Testis (tissue), 3 donors: ENCODE measurements around the gene IDUA. TPM values are rescaled to one million over a fixed set of nuclear protein-coding genes. Genes with fewer than 3 reads are reported as not detected.

Experiments used
- DNase-seq: peaks from one replicate; pipeline ENCODE4 v3.0.0-alpha.2; 2019
- H3K27ac ChIP-seq, 2 donors: fragments of 200-600 bp; sonication (generic); one replicate each; pipeline ENCODE4 v1.5.1; 2019
- H3K27me3 ChIP-seq: fragments of 200-600 bp; sonication (generic); one replicate; pipeline ENCODE4 v1.5.1; 2019
- H3K36me3 ChIP-seq: fragments of 200-600 bp; sonication (generic); one replicate; pipeline ENCODE4 v1.5.1; 2017; ENCODE audit warnings: low read depth; ENCODE audit errors: missing control alignments
- H3K4me1 ChIP-seq: fragments of 200-600 bp; sonication (generic); one replicate; pipeline ENCODE4 v1.5.1; 2019
- H3K4me3 ChIP-seq, 2 donors: fragments of 200-600 bp; sonication (generic); one replicate each; pipeline ENCODE4 v1.5.1; 2017 to 2019
- H3K9me3 ChIP-seq: fragments of 200-600 bp; sonication (generic); one replicate; pipeline ENCODE4 v1.5.1; 2017
- POLR2A ChIP-seq: fragments of 450-650 bp; IDR thresholded peaks from one replicate; pipeline ENCODE4 v1.6.1; 2017; ENCODE audit warnings: antibody characterized with exemption, mild to moderate bottlenecking, moderate library complexity
- WGBS, 2 donors: methylation state at CpG; one replicate each; pipeline ENCODE4 v1.1.5; 2018; 5-methylcytosine and 5-hydroxymethylcytosine counted together
- intact Hi-C: fragments of 100-400 bp; cut with DNase I; formaldehyde crosslinking; loops from one replicate; pipeline ENCODE4 v1.15.1; 2023; ENCODE audit warnings: low total_unique reads
- polyA plus RNA-seq: library from polyadenylated mRNA; stranded (reverse); fragments of 350-450 nt; fragmentation: Illumina TruSeq; extraction: RNeasy Lipid Tissue Mini Kit (QIAGEN cat#74804); gene quantifications from one replicate; pipeline ENCODE4 v1.2.3, GENCODE V29; 2014; ENCODE audit warnings: low read depth, low replicate concordance; ENCODE audit not compliant: insufficient read depth
- total RNA-seq, 2 donors: library from RNA; depleted of rRNA; stranded (reverse); fragments of >200 nt; gene quantifications; one replicate each; pipeline ENCODE4 v1.2.3, GENCODE V29; 2016
- TF ChIP-seq, protein P1 (sequence below), 3 experiments: fragments of 450-650 bp in 2 of 3; fragments of 200-600 bp in 1 of 3; sonication (generic) in 1 of 3; IDR thresholded peaks; one replicate each; pipeline ENCODE4 v1.5.1; 2016 to 2019; ENCODE audit warnings: antibody characterized with exemption in 3 of 3, mild to moderate bottlenecking in 2 of 3, moderate library complexity in 1 of 3

IDUA gene
- total and polyA plus RNA-seq, 3 donors from 2014 or later, result 8.9 to 39.4 (median 35.7) TPM

DNA sequence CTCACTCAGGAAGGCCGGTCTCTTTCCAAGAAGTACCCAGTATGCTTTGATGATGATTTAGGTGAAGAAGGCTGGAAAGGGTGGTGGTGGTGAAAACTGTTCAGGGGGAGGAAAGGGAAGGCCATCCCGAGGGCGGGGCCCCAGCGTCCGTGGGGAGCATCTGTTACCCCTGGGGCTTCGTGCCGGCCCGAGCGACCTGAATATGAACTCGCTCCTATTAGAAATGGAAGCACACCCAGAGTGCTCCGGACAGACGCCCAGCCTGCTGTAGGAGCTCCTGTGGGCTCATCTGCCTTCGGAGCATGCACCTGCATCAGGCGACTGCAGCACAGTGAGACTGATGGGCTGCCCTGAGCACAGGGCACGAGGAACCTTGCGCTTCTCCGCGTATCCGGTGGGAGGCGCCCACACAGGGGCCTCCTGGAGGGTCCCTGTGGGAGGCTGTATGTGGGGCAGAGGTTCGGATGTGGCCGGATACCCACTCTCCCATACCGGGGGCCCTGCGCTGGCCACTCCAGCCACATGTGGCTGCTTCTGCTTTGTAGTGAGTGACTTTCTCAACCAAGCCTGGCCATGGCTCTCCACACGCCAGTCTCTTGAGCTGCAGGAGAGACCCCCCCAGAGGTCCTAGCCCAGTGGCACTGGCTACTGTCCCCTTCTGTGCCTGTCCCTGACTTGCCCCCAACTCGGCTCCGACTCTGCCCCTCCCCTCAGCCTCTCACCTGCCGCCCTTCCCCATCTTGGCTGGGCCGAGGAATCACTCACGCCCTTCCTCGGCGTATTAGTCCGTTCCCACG, 61.3 kb downstream of the IDUA start:
- no peak for DNase-seq
- H3K27ac ChIP-seq, result no peak overlapping the region
- intact Hi-C loops, result no loop called here
- WGBS, 2 donors, result 63 to 69% methylated on average over 31 to 32 of the region's 34 CpGs
- H3K36me3 ChIP-seq, result no peaks in the 10 kb centered on the region
- no peaks in the 10 kb centered on the region for H3K27me3 ChIP-seq
- peaks cover 10% of the 10 kb centered on the region for H3K4me1 ChIP-seq
- no peak overlapping the region for H3K4me3 ChIP-seq
- no peaks in the 10 kb centered on the region for H3K9me3 ChIP-seq
- TF ChIP-seq POLR2A, result no peak
- TF ChIP-seq, protein P1, sequence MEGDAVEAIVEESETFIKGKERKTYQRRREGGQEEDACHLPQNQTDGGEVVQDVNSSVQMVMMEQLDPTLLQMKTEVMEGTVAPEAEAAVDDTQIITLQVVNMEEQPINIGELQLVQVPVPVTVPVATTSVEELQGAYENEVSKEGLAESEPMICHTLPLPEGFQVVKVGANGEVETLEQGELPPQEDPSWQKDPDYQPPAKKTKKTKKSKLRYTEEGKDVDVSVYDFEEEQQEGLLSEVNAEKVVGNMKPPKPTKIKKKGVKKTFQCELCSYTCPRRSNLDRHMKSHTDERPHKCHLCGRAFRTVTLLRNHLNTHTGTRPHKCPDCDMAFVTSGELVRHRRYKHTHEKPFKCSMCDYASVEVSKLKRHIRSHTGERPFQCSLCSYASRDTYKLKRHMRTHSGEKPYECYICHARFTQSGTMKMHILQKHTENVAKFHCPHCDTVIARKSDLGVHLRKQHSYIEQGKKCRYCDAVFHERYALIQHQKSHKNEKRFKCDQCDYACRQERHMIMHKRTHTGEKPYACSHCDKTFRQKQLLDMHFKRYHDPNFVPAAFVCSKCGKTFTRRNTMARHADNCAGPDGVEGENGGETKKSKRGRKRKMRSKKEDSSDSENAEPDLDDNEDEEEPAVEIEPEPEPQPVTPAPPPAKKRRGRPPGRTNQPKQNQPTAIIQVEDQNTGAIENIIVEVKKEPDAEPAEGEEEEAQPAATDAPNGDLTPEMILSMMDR (IDR thresholded peaks at IDR 0.05), result no peak

DNA sequence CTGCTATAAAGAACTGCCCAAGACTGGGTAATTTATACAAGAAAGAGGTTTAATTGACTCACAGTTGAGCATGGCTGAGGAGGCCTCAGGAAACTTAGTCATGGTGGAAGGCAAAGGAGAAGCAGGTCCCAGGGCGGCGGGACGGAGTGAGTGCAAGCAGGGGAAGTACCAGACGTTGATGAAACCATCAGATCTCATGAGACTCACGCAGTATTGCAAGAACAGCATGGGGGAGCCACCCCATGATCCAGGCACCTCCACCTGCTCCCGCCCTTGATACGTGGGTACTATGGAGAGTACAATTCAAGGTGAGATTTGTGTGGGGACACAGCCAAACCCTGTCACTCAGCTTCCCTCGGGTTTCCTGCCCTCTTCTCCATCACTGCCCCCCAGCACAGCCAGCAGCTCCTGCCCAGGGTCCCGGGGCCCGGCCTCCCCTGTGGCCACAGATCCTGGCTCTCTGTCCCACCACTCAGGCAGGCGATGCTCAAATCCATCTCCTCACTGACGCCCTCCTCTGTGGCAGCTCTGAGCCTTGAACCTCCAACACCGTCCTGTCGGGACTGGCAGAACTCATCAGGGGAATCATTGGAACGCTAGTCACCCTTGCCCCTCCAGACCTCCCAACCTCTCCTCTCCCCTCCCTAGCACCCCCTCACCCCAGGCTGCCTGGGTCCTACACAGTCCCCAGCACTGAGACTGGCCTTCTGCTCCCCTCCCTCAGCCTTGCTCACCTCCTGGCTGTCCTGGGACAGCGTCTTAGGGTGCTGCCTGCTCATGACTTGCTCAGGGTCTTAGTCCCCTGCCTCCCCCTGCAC, 62.1 kb downstream of the IDUA start:
- TF ChIP-seq, protein P1 (IDR thresholded peaks at IDR 0.05), result no peak
- no peak for TF ChIP-seq POLR2A
- Histone ChIP-seq H3K9me3 (no peaks in the 10 kb centered on the region), H3K27me3 (no peaks in the 10 kb centered on the region), H3K4me3 (no peak overlapping the region), H3K27ac (no peak overlapping the region), H3K4me1 (peaks cover 5% of the 10 kb centered on the region), H3K36me3 (no peaks in the 10 kb centered on the region)
- 75 to 90% methylated on average over 9 to 16 of the region's 16 CpGs for WGBS, 2 donors
- DNase-seq, result no peak
- intact Hi-C loops, result no loop called here

DNA sequence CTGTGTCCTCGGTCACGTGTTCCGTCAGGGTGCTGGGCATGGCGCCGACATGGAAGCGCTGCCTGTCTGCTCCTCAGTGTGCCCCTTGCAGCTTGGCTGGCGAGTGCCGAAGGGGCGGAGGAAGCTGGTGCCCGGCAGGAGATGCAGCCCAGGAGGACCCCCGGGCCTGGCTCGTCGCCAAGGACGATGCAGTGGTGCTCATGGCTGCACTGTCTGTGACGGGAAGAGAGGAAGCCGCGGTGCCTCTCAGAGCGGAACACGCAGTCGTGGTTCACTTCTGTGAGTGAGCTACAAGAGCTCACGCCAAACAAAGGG, 62.7 kb downstream of the IDUA start:
- Histone ChIP-seq H3K36me3 (no peaks in the 10 kb centered on the region), H3K27ac (no peak overlapping the region), H3K4me3 (no peak overlapping the region), H3K9me3 (no peaks in the 10 kb centered on the region), H3K27me3 (no peaks in the 10 kb centered on the region), H3K4me1 (peaks cover 4% of the 10 kb centered on the region)
- DNase-seq, result no peak
- intact Hi-C loops, result no loop called here
- WGBS, 2 donors, result 81 to 90% methylated on average over 14 to 21 of the region's 21 CpGs
- TF ChIP-seq, protein P1 (IDR thresholded peaks at IDR 0.05), result no peak
- TF ChIP-seq POLR2A, result no peak

DNA sequence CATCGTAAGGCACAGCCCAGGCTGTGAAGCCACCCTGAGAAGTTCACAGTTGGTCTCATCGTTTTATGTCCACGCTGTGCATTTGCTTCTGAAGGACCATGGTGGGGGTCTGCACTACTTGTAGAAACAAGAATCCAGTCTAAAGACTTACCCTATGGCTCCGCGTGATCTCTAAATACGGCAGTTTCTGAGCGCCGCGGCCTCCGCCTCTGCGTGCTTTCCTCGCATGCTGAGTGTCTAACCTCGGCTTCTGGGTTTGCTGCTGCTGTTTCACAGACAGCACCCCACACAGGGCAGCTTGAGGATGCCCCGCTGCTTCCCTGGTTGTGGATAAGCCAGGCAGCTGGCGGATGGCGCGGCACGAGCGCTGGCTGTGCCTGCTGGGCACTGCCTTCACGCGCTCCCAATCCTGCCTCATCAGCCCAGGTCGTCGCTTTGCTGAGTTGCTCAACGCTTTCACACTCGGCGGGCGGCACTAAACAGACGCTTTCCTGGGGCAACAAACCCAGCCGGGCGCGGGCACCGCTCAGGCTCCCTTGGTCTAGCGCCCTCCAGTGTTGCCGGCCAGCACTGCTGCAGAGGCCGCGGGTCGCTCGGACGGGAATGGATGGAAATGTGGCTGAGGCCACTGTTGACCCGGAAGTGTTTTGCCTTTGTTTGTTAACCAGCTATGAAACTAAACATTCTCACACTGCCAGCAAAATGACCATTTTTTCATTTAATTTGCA, 63.8 kb downstream of the IDUA start:
- H3K4me1 ChIP-seq, result peaks cover 4% of the 10 kb centered on the region
- no peak for DNase-seq
- 75 to 76% methylated on average over 40 of the region's 40 CpGs for WGBS, 2 donors
- intact Hi-C loops, result no loop called here
- no peak for TF ChIP-seq POLR2A
- TF ChIP-seq, protein P1 (IDR thresholded peaks at IDR 0.05), result no peak
- no peaks in the 10 kb centered on the region for H3K36me3 ChIP-seq
- no peak overlapping the region for H3K27ac ChIP-seq
- H3K4me3 ChIP-seq, result no peak overlapping the region
- H3K9me3 ChIP-seq, result no peaks in the 10 kb centered on the region
- no peaks in the 10 kb centered on the region for H3K27me3 ChIP-seq
